Stimulated activated CD8-positive, alpha-beta memory T cell treated with anti-CD3 and anti-CD28 coated beads, Interleukin-2, amount 100 ng/mL, for 1 hour (primary cell): ENCODE measurements around the gene CERCAM.
"Not testable (repeated sequence)": the region's sequence is repeated elsewhere in the genome, so short reads cannot be mapped to it uniquely, and the experiment has no call there.

Experiments used
- DNase-seq, 2 donors: peaks; one replicate each; pipeline ENCODE4 v3.0.0-alpha.2; 2020; ENCODE audit warnings: low read depth in 2 of 2

CERCAM gene

GRCh38 chr9:128419061-128419925 is 1.4 kb upstream of the CERCAM start:
- no peak for DNase-seq

GRCh38 chr9:128420060-128420650 is 502 bp upstream of the CERCAM start:
- DNase-seq, result peak; percentile 38 to 40

GRCh38 chr9:128421482-128421996 is 882 bp downstream of the CERCAM start:
- no peak for DNase-seq

- not testable (repeated sequence) for DNase-seq
These were observed 1.5 kb downstream of the CERCAM start for GRCh38 chr9:128422022-128422782.

GRCh38 chr9:128422783-128423150 is 2.1 kb downstream of the CERCAM start:
- DNase-seq, result no peak

- not testable (repeated sequence) for DNase-seq
These were observed 2.7 kb downstream of the CERCAM start for GRCh38 chr9:128423356-128423755.

- no peak for DNase-seq
These were observed 3.7 kb downstream of the CERCAM start for GRCh38 chr9:128424268-128424780.

GRCh38 chr9:128428644-128429512 is 8.2 kb downstream of the CERCAM start:
- no peak for DNase-seq

GRCh38 chr9:128429513-128430086 is 8.9 kb downstream of the CERCAM start:
- no peak for DNase-seq

- no peak for DNase-seq
These were observed 10.6 kb downstream of the CERCAM start for GRCh38 chr9:128431207-128431606.

- DNase-seq, result no peak
These were observed 13.7 kb downstream of the CERCAM start for GRCh38 chr9:128434340-128434739.

- DNase-seq, result no peak
These were observed 15.0 kb downstream of the CERCAM start for GRCh38 chr9:128435611-128436010.

- peak; percentile 57 to 72 for DNase-seq
These were observed 17.9 kb downstream of the CERCAM start for GRCh38 chr9:128438343-128439109.

- no peak for DNase-seq
These were observed 18.6 kb downstream of the CERCAM start for GRCh38 chr9:128439273-128439672.

- no peak for DNase-seq
These were observed 21.5 kb downstream of the CERCAM start for GRCh38 chr9:128442150-128442549.

GRCh38 chr9:128446505-128446904 is 25.8 kb downstream of the CERCAM start:
- not testable (repeated sequence) for DNase-seq

- DNase-seq, result no peak
These were observed 28.1 kb downstream of the CERCAM start for GRCh38 chr9:128448746-128449145.

- DNase-seq, result no peak
These were observed 34.3 kb downstream of the CERCAM start for GRCh38 chr9:128454991-128455390.

- peak; percentile 97 to 98 for DNase-seq
These were observed 35.4 kb downstream of the CERCAM start, which contains the start of gene ODF2 for GRCh38 chr9:128455849-128456612. ODF2 (plus strand) TSS chr9:128456006; CDS start chr9:128456092, 86 bp downstream.
